Tibial nerve (tissue), 4 donors: Measurements from ENCODE around the gene PAX8. TPM values are rescaled to one million over a fixed set of nuclear protein-coding genes. Genes with fewer than 3 reads are reported as not detected.

Source experiments
- DNase-seq, 2 donors: peaks; one replicate each; pipeline ENCODE4 v3.0.0-alpha.2; 2019; ENCODE audit warnings: low spot score in 2 of 2
- H3K27ac ChIP-seq, 4 donors: fragments of 200-600 bp; sonication (generic) in 3 of 4; one replicate each; pipeline ENCODE4 v1.5.1; 2017 to 2019; ENCODE audit warnings: mild to moderate bottlenecking in 1 of 4
- H3K27me3 ChIP-seq, 2 donors: fragments of 200-600 bp; sonication (generic) in 1 of 2; one replicate each; pipeline versions ENCODE4 v1.5.1 to v1.6.0; 2017 to 2019
- H3K36me3 ChIP-seq, 3 donors: fragments of 200-600 bp; sonication (generic); one replicate each; pipeline ENCODE4 v1.5.1; 2018 to 2019
- H3K4me1 ChIP-seq, 4 donors: fragments of 200-600 bp; sonication (generic) in 3 of 4; one replicate each; pipeline ENCODE4 v1.5.1; 2017 to 2019
- H3K4me3 ChIP-seq, 4 donors: fragments of 200-600 bp; sonication (generic) in 3 of 4; one replicate each; pipeline ENCODE4 v1.5.1; 2017 to 2019; ENCODE audit warnings: mild to moderate bottlenecking in 1 of 4, moderate library complexity in 1 of 4
- H3K9me3 ChIP-seq, 4 donors: fragments of 200-600 bp; sonication (generic) in 3 of 4; one replicate each; pipeline ENCODE4 v1.5.1; 2017 to 2019
- CTCF ChIP-seq, 5 experiments: fragments of 200-600 bp in 3 of 5; fragments of 450-650 bp in 2 of 5; sonication (generic) in 3 of 5; IDR thresholded peaks; one replicate each; pipeline ENCODE4 v1.5.1; 2016 to 2019; ENCODE audit warnings: antibody characterized with exemption in 5 of 5, mild to moderate bottlenecking in 3 of 5, moderate library complexity in 2 of 5
- EP300 ChIP-seq, 2 donors: sonication (generic); formaldehyde crosslinking; IDR thresholded peaks; one replicate each; pipeline ENCODE4 v1.6.1; 2017; ENCODE audit warnings: antibody characterized with exemption in 2 of 2, mild to moderate bottlenecking in 1 of 2
- POLR2A ChIP-seq, 2 donors: fragments of 450-650 bp; IDR thresholded peaks; one replicate each; pipeline ENCODE4 v1.6.1; 2017; ENCODE audit warnings: antibody characterized with exemption in 2 of 2, mild to moderate bottlenecking in 2 of 2, moderate library complexity in 2 of 2
- WGBS, 2 donors: methylation state at CpG; one replicate each; pipeline ENCODE4 v1.1.5; 2018; 5-methylcytosine and 5-hydroxymethylcytosine counted together
- total RNA-seq, 4 donors: library from RNA; depleted of rRNA; stranded (reverse); fragments of >200 nt; gene quantifications; one replicate each; pipeline ENCODE4 v1.1.0, GENCODE V29; 2016

PAX8 gene
- total RNA-seq, 4 donors from 2014 or later = 2.2 to 11.4 (median 5.2) TPM

DNA sequence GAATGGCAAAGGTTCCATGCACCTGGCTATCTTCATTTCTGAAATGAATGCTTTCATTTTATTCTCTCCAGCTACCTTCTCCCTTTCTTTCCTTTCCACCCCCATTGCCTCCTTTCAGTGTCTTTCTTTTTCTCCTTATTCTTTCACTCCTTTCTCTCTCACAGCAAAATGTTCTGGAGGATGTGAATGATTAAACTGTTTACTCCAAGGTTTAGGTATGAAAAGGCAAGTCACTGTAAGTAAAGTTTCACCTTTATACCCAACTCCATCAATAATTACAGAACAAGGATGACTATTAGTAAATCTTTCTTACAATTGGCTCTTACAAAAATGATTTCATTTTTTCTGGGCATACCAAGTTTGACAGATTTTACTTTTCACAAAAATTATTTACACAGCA, 4.3 kb downstream of the PAX8 start:
- H3K9me3 ChIP-seq = no peaks in the 10 kb centered on the region
- H3K4me3 ChIP-seq = no peak overlapping the region
- DNase-seq = no peak
- H3K27ac ChIP-seq = no peak overlapping the region
- peaks cover 7 to 94% of the 10 kb centered on the region in 2 donors for H3K27me3 ChIP-seq
- H3K36me3 ChIP-seq = peaks cover 0 to 6% (median 0%) of the 10 kb centered on the region in 3 donors
- H3K4me1 ChIP-seq = peaks cover 0 to 34% (median 13%) of the 10 kb centered on the region in 4 donors
- no peak for TF ChIP-seq POLR2A (IDR thresholded peaks at IDR 0.05)
- no peak for TF ChIP-seq CTCF (IDR thresholded peaks at IDR 0.05)
- no peak for TF ChIP-seq EP300 (IDR thresholded peaks at IDR 0.05)

- Histone ChIP-seq H3K27ac (no peak overlapping the region), H3K4me3 (no peak overlapping the region), H3K9me3 (no peaks in the 10 kb centered on the region), H3K4me1 (peaks cover 0 to 34% (median 13%) of the 10 kb centered on the region in 4 donors), H3K27me3 (peaks cover 7 to 91% of the 10 kb centered on the region in 2 donors), H3K36me3 (peaks cover 0 to 9% (median 0%) of the 10 kb centered on the region in 3 donors)
- no peak for DNase-seq
- WGBS, 2 donors = 36 to 52% methylated on average over 9 of the region's 9 CpGs
- TF ChIP-seq EP300 (IDR thresholded peaks at IDR 0.05) (no peak), CTCF (IDR thresholded peaks at IDR 0.05) (no peak), POLR2A (IDR thresholded peaks at IDR 0.05) (no peak)
Measured at GRCh38 chr2:113273981-113274380, 4.7 kb downstream of the PAX8 start.

DNA sequence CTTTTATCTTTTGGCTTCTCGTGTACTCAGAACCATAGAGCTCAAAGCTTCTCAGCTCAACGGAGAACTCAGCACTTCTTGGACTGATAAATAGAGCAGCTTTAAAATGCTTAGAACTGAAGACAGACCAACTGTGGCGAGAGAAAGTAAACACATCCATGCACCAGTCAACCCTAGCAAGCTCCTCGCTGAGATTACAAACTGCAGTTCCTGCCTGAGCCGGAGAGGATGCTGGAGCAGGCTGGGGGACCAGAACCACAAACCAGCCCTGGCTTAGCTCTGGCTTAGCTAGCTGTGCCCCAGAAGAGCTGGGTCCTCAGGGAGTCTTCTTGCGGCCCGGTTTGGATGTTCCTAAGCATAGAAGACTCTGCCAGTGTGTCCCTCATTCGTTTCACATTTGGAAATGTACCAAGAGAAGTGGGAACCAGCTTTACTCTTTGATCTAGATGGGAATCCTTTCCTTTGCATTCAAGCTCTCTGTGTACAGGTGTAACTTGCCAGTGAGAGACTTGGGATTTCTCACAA, 5.6 kb downstream of the PAX8 start:
- peaks cover 0 to 16% (median 0%) of the 10 kb centered on the region in 3 donors for H3K36me3 ChIP-seq
- peaks cover 0 to 32% (median 13%) of the 10 kb centered on the region in 4 donors for H3K4me1 ChIP-seq
- no peaks in the 10 kb centered on the region for H3K9me3 ChIP-seq
- WGBS, 2 donors = 8 to 28% methylated on average over 8 of the region's 8 CpGs
- DNase-seq = no peak
- no peak overlapping the region for H3K27ac ChIP-seq
- no peak overlapping the region for H3K4me3 ChIP-seq
- H3K27me3 ChIP-seq = peaks cover 7 to 82% of the 10 kb centered on the region in 2 donors
- TF ChIP-seq CTCF (IDR thresholded peaks at IDR 0.05) = no peak
- TF ChIP-seq EP300 (IDR thresholded peaks at IDR 0.05) = no peak
- no peak for TF ChIP-seq POLR2A (IDR thresholded peaks at IDR 0.05)

GRCh38 chr2:113272477-113272876, 6.2 kb downstream of the PAX8 start:
- WGBS, 2 donors = 25 to 26% methylated on average over 5 of the region's 5 CpGs
- H3K27me3 ChIP-seq = peaks cover 7 to 76% of the 10 kb centered on the region in 2 donors
- no peak overlapping the region for H3K4me3 ChIP-seq
- TF ChIP-seq CTCF (IDR thresholded peaks at IDR 0.05) = no peak
- TF ChIP-seq POLR2A (IDR thresholded peaks at IDR 0.05) = no peak
- TF ChIP-seq EP300 (IDR thresholded peaks at IDR 0.05) = no peak
- peaks cover 0 to 21% (median 0%) of the 10 kb centered on the region in 3 donors for H3K36me3 ChIP-seq
- H3K27ac ChIP-seq = no peak overlapping the region
- peaks cover 0 to 26% (median 9%) of the 10 kb centered on the region in 4 donors for H3K4me1 ChIP-seq
- DNase-seq = no peak
- H3K9me3 ChIP-seq = no peaks in the 10 kb centered on the region

DNA sequence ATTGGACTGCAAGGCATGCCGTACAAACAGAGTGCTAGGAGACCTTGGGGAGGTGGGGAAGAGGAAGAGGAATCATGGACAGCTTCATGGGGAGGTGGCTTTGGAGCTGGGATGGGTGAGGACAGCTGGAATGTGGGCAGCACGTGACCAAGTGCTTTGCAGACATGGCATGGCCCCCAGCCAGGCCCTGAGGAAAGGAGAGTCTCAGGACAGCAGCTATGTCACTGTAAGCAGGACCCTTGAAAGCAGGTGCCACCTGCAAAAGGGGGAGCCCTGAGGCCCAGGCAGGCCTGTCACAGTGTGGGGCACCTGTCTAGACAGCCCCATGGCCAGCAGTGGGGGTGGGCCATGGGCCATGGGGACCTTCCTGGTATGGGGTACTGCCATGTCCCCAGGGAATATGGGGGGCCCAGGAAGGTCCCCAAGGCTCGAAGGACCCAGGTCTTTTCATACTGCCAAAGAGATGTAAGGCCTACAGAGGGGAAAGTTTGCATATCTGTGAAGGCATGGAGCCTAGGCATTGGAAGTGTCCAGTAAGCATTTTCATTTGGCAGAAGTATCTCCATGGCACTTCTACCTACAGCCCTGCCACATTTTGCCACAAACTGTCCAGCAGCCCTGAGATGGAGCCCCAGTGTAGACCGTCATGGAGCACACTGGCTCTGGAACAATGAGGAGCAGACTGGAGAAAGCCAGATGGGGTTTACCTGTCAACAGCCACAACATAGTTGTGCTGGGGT, 9.9 kb downstream of the PAX8 start:
- H3K4me1 ChIP-seq = peaks cover 0 to 7% (median 0%) of the 10 kb centered on the region in 4 donors
- no peak for TF ChIP-seq POLR2A (IDR thresholded peaks at IDR 0.05)
- TF ChIP-seq EP300 (IDR thresholded peaks at IDR 0.05) = no peak
- no peak for TF ChIP-seq CTCF (IDR thresholded peaks at IDR 0.05)
- H3K27ac ChIP-seq = no peak overlapping the region
- H3K27me3 ChIP-seq = peaks cover 0 to 40% of the 10 kb centered on the region in 2 donors
- H3K9me3 ChIP-seq = no peaks in the 10 kb centered on the region
- DNase-seq = no peak
- no peak overlapping the region for H3K4me3 ChIP-seq
- H3K36me3 ChIP-seq = peaks cover 0 to 21% (median 0%) of the 10 kb centered on the region in 3 donors
- WGBS, 2 donors = 81 to 85% methylated on average over 4 of the region's 4 CpGs
